M059J (cell line): ENCODE data around the gene ROBO2. TPM values are rescaled to one million over a fixed set of nuclear protein-coding genes. Genes with fewer than 3 reads are reported as not detected.

Experiments used
- DNase-seq: peaks from one replicate; pipeline ENCODE4 v3.0.0-alpha.2; 2012; ENCODE audit warnings: low read depth
- total RNA-seq: library from RNA; depleted of rRNA; stranded (reverse); fragments of >200 nt; shearing (Covaris generic); gene quantifications from 2 replicates; pipeline ENCODE4 v1.2.3, GENCODE V29; 2014

Gene ROBO2
- total RNA-seq, 1 experiment from 2014 or later: not detected

GRCh38 chr3:77102951-77103769 is 63.3 kb downstream of the ROBO2 start:
- no peak for DNase-seq

GRCh38 chr3:77122652-77123051 is 82.8 kb downstream of the ROBO2 start:
- DNase-seq: no peak

DNA sequence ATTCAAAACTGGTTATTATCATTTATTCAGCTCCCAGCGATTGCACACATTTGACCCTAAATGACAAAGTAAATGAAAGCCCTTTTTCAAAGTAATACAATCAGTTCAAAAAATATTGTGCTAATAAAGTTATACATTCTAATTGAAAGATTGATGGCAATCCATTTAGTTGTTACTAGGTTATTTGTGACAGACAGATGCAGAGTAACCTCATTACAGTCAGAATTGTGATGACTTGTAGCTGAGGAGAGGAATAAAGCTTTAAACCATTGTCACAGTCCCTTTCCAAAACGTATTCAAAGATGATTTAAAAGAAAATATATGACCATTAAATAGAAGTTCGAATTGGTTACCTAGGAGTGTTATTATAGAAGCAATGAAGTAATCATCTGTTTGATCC is 86.1 kb downstream of the ROBO2 start:
- no peak for DNase-seq

DNA sequence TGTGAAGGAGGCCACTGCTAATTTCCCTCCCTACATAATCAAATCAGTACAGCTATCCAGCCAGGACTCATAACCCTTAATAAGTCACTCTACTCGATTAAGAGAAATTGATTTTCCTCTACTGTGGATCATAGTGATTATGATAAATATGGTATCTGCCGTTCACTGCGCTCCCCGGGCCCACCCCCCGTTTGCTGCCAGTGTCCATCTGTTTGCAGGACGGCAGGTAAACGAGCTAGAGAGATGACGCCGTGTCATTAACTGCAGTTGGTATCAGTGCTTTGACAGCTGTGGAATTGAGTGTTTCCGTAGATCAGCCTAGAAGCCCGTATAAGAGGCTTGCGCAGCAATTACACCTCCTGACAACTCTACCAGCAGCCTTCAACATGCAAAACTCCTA is 94.9 kb downstream of the ROBO2 start:
- no peak for DNase-seq

- DNase-seq: no peak
These were observed 97.7 kb downstream of the ROBO2 start for GRCh38 chr3:77137559-77137958.

- DNase-seq: no peak
These were observed 99.7 kb downstream of the ROBO2 start for GRCh38 chr3:77139624-77140023.

DNA sequence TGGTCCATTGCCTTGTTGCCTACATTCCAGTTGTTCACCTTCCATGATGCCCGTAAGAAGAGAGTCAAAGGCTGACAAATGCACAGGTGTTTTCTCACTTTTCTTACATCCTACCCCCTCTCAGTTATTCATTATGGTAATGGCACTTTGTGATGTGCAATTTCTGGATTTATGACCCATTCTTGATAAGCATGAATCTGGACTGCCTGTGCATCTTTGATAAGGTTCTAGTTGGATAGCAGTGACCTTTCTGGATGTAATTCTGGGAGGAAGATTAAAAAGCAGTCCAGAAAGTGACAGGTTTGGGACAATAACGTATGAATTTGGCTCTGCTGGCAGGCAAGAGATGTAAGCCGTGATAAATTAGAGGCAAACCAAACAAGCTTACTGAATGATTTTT is 101.5 kb downstream of the ROBO2 start:
- no peak for DNase-seq

DNA sequence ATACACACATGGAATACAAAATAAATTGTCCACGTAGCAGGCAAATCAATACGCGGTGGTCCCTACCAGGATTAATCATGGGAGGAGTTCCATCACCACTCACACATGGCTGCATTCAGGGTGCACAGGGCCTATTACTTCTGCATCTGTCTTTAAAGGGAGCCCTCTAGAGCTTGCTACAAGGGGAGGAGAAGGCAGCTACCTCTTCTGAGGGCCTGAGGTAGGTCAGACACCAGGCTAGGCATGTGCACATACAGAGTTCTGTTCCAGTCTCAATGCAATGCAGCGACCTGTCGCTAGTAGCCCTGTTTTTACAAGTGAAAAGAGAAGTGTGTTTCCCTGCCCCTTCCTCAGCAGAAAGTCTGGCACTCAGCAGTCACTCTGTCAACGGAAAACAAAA is 102.7 kb downstream of the ROBO2 start:
- no peak for DNase-seq

DNA sequence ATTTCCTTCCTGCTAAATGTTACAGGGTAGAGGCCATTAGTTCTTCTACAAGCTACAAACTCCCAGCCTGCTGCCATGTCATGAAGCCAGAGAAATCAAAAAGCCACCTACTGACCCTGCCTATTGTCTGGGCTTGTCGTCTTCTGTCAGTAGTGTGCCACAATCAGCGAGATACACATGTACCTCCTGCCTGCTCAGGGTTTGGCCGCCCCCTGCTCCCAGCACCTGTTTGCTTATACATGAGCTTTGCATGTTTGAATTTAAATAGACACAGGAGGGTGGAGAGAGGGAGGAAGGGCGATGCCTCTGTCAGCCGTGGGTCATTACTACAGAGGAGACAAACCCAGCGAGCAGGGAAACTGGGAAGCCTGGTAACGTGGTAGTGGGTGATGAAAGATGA is 106.1 kb downstream of the ROBO2 start:
- no peak for DNase-seq

DNA sequence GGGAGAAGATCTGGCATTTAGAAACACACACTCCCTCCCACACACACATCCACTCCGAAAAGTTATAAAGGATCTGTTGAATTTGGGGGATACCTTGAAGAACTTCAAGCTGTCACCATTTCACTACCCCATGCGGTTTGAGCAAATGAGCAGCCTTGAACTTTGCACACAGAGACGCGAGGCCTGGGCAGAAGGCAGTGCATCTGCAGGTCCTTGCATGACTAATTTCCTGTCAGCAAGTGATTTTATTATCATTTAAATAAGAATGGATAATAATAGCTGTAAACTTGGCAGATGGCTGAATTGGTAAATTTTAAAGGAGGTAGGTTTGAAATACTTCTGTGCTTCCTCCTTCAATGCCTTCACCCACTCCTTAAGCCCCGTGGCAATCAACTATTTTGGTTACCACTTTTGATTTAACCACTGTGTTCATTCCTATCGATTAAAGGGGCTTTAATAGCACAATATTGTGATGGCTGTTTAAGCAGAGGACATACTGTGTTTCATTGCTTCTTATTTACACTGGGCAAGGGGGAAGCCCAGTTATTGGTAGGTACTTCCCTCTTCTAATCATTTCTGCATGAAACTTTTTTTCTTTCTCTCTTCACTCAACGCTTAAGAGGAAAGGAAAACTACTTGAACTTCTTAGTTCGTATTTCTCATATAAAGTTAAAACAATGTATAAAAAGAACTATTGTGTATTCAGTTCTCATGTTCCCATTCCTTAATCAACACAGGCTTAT is 108.1 kb downstream of the ROBO2 start:
- no peak for DNase-seq

GRCh38 chr3:77149382-77149781 is 109.5 kb downstream of the ROBO2 start:
- DNase-seq: no peak

- DNase-seq: no peak
These were observed 110.1 kb downstream of the ROBO2 start for GRCh38 chr3:77150028-77150427.

DNA sequence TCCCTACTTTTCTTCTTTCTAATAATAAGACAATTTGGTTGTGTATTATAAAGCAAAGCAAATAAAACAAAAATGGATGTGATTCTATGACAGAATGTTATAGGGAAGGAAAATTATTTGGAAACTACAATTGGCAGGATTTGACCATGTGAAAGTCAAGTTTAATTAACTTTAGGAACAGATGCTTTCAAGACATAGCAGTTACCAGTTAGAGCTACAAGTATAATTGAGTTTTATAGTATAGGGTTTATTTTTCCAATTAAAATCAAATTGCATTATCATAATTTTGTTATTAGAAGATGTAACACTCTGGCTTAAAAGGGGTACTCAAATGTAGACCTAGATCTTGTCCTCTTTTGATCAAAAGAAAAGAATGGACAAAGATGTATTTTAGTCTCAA is 110.9 kb downstream of the ROBO2 start:
- DNase-seq: no peak

- DNase-seq: no peak
These were observed 119.1 kb downstream of the ROBO2 start for GRCh38 chr3:77158730-77159581.

DNA sequence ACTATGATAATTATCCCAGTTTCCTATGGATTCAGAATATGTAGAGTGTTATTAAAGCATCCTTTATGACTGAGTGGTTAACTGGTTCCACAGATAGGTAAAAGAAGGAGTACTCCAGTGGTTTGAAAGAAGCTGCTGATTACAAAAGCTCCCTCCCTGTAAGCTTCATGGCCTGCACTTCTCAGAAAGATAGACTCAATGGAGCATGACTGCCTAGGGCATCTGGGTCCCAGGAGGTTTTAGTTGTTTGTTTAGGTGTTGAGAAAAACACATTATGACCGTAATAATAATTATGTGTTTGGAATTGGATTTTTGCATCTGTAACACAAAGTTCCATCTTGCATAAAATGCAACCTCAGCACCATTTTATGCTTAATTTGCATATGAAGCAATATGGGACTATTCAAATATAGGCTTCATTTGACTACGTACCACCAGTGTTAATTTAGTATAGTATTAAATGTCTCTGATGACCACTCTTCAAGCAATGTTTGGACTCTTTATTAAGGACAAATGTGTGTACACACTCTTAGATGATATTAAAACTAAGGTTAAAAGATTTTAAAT is 121.1 kb downstream of the ROBO2 start:
- DNase-seq: no peak

- DNase-seq: no peak
These were observed 129.9 kb downstream of the ROBO2 start for GRCh38 chr3:77169823-77170222.

GRCh38 chr3:77171026-77171425 is 131.1 kb downstream of the ROBO2 start:
- no peak for DNase-seq

GRCh38 chr3:77179762-77180161 is 139.9 kb downstream of the ROBO2 start:
- DNase-seq: no peak

DNA sequence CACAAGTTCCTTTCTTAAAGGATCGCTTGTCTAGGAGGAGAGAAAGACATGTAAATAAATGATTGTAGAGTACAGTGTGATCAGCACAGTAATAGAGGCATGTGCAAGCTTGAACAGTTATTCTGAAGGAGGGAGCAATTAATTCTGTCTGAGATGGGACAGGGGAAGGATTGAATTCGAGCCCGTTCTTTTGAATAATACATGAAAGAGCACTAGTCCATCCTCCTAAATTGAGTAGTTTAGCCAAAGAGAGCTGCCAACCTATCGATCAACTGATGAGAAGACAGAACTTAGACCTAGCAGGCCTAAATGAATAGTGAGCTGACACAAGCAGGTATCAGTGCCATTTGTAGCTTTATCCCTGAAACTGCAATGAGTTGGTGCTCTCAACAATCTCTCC is 142.4 kb downstream of the ROBO2 start:
- no peak for DNase-seq

- no peak for DNase-seq
These were observed 146.4 kb downstream of the ROBO2 start for GRCh38 chr3:77186319-77186718.

- DNase-seq: no peak
These were observed 146.8 kb downstream of the ROBO2 start for GRCh38 chr3:77186728-77187127.

DNA sequence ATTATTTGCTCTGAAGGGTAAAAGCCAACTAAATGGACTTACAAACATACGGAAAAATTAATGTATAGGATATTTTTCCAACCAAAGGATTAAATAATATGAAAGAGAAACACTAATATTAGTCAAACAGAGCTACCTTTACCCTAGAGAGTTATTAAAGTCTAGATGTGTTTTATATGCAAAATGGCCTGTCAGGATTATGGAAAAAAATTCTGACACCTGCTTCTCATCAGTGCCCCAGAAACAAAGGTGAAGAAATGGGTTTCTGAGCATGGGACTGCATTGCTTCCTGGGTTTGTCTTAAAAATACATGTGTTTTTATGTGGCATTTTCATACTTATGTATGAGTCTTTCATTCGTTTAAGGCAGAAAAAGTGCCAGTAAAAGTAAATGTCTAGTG is 148.3 kb downstream of the ROBO2 start:
- DNase-seq: no peak
